Stimulated activated CD8-positive, alpha-beta memory T cell treated with anti-CD3 and anti-CD28 coated beads, Interleukin-2, amount 100 ng/mL, for 48 hours (primary cell): ENCODE data around the gene LTV1.

Experiments used
- DNase-seq, 2 donors: peaks; one replicate each; pipeline ENCODE4 v3.0.0-alpha.2; 2020; ENCODE audit warnings: low read depth in 2 of 2

Gene LTV1

DNA sequence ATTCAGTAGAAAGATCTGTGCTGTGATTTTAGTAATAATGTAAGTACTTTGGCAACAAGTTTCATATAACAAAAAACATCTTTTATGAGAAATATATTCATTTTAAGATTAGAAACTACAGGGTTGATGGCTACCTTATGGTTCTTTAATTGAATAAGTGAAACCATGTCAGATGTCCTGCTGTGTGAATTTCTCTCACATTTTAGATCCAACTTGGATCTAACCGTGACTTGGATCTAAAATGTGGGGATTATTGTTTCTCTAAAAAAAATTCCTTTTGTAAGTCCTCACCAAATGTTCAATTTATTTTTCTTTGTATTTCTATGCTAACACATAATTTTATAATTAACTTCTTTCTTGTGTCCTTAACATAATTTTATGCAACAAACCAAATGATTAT, 51.5 kb downstream of the LTV1 start:
- DNase-seq = no peak

- no peak for DNase-seq
These were observed 53.2 kb downstream of the LTV1 start for GRCh38 chr6:143896126-143896860.

- DNase-seq = no peak
These were observed 57.2 kb downstream of the LTV1 start for GRCh38 chr6:143900358-143900757.

GRCh38 chr6:143901885-143902750, 59.0 kb downstream of the LTV1 start:
- no peak for DNase-seq

DNA sequence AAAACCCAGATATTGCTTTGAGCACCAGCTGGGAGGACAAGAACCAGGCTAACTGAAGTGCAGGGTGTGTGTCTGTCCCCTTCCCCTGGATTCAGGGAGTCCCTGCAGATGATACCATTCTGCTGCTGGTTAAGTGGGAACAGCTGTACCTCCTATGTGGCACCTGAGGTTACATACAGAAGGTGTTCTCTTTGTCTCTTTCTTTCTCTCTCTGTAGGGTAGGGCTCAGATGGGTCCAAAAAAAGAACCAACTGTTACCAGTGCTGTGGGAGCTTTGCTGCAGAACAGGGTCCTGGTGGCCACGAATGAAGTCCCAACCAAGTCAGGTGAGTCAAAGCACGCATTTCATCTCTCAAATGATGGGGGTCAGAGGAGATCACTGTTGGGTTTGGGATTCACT, 59.7 kb downstream of the LTV1 start:
- no peak for DNase-seq

- no peak for DNase-seq
These were observed 67.9 kb downstream of the LTV1 start for GRCh38 chr6:143911028-143911427.

- DNase-seq = no peak
These were observed 69.5 kb downstream of the LTV1 start for GRCh38 chr6:143912671-143913070.
